Femur (tissue), 1 donor: ENCODE measurements around the gene PLEKHA1.

ENCODE experiments used
- DNase-seq: peaks from one replicate; pipeline ENCODE4 v3.0.0-alpha.2; 2017

PLEKHA1 gene

GRCh38 chr10:122462533-122463465 is 88.3 kb downstream of the PLEKHA1 start:
- peak; percentile 86 for DNase-seq

DNA sequence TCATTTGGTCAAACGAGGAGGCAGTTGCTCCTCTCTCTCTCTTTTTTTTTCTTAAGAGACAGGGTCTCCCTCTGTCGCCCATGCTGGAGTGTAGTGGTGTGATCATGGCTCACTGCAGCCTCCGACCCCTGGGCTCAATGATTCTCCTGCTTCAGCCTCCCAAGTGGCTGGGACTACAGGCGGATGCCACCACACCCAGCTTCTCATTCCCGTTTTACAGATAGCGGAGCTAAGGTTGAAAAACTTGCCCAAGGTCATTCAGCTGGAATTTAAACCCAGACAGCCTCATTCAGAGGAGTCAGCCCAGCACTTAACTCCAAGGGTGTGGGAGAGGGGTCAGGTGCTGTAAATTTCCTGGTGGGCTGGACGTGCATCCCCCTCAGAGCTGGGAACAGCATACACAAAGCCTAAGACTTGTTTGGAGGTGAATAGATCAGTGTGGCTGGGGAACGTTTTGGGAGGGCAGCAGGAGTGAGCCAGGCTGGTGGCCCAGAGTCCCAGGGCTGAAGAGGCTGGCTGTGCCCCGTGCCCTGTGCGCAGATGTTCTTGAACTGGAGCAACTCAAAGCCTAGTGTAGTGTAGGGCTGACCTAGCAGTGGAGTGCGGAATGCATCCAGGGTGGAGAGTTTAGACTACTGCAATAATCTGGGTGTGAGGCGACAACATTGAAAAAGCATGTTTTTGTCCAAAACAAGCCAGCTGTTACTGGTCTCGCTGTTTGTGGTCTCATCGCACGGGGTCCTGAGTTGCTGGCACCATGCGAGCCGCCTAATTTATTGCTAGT is 89.2 kb downstream of the PLEKHA1 start:
- DNase-seq = no peak

DNA sequence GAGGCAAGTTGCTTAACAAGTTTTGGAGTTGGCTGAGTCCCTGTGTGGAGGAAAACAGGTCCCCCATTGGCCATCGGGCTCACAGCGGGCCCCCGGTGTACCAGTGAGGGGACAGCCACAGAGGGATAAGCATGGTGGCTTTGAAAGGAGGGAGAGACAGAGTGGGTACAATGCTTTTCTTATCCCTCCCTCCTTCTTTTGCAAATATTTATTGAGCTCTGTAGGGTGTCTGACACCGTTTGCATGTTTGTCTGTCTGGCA is 89.7 kb downstream of the PLEKHA1 start:
- no peak for DNase-seq

- DNase-seq = no peak
These were observed 90.1 kb downstream of the PLEKHA1 start for GRCh38 chr10:122464586-122464985.

GRCh38 chr10:122465401-122466040 is 91.0 kb downstream of the PLEKHA1 start:
- peak; percentile 63 for DNase-seq

- DNase-seq = peak; percentile 51
These were observed 92.5 kb downstream of the PLEKHA1 start for GRCh38 chr10:122466951-122467381.

GRCh38 chr10:122467701-122468100 is 93.2 kb downstream of the PLEKHA1 start:
- no peak for DNase-seq

DNA sequence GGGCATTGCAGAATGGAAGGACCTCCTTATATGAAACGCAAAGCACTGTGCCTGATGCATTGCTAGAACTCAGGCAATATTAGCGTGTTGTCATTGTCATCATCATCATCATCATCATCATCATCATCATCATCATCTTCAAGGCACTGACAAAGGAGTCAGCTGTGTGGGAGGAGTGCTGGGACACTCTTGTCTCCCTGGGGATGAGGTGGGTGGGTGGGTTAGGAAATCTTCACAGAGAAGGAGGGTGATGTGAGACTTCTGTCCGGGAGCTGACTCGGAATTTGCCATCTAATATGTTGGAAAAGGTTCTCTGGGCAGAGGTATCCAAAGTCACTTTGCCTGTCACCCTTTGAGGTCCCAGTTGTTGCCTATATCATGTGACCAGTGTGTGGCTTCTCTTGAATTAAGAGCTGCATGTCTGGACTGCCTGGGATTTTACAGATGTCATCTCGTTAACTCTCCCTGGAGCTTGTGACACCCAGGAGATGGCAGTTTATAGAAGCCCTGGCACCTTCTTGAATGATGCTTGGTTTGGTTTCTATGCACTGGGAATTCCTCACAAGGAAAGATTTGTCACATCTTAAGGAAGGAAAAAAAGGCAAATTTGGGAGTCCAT is 93.9 kb downstream of the PLEKHA1 start:
- DNase-seq = no peak

GRCh38 chr10:122468926-122469781 is 94.6 kb downstream of the PLEKHA1 start:
- no peak for DNase-seq

DNA sequence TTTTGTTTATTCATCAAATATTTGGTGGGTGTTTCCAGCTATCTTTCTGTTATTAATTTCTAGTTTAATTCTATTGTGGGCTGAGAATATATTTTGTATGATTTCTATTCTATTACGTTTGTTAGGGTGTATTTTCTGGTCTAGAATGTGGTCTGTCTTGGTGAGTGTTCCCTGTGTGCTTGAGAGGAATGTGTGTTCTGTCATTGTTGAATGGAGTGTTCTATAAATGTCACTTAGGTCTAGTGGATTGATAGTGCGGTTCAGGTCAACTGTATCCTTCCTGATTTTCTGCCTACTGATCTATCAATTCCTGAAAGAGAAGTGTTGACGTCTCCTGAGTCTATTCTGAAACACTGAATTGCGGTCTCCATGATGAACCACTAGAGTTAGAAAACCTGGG is 95.3 kb downstream of the PLEKHA1 start:
- no peak for DNase-seq

DNA sequence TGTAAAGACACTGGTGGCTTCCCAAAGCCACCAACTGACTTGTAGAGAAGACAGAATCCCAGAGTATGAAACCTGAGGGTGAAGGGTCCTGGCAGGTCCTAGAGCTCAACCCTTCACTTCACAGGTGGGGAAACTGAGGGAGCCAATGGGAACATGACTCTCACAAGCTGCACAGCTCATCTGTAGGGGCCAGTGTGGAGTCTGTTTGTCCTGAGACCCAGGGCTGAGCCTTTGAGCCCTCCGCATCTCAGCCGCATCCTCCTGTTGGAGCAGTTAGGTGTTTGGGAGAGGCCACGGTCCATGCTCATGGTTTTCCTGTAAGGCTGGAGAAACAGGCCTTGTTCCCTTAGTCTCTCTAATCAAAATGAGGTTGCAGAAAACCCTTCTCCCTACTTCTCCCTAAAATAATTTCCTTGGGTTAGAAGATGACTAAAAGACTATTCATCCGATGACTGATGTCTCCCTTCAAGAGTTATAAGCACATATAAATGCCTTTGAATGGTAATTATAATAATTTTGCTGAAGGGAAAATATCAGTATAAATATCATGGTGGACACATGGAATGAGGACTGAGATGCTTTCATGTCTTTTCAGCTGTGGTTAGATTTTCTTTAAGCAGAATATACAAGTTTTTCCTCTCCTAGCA is 97.1 kb downstream of the PLEKHA1 start:
- DNase-seq = peak; percentile 4

GRCh38 chr10:122473116-122473515 is 98.6 kb downstream of the PLEKHA1 start:
- peak; percentile 13 for DNase-seq

- peak; percentile 49 for DNase-seq
These were observed 99.8 kb downstream of the PLEKHA1 start for GRCh38 chr10:122474131-122474818.

DNA sequence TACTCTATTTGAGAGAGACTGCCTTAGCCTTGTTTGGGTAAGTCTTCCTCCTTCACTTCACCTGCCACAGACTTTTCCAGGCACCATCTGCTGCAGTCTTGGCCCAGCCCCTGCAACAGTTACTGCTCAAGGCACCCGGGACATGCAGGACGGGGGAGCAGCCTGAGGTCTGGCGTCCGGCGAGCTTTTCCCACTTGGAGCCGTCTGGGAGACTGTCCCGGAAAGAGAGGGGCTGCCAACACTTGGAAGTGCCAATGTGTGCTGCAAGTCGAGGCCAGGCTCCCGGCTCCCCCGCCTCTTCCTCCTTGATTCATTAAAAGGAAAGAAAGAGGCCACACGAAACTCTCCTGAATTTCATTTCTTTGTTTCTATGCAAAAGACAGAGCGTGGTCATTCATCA is 100.6 kb downstream of the PLEKHA1 start:
- peak; percentile 87 for DNase-seq

DNA sequence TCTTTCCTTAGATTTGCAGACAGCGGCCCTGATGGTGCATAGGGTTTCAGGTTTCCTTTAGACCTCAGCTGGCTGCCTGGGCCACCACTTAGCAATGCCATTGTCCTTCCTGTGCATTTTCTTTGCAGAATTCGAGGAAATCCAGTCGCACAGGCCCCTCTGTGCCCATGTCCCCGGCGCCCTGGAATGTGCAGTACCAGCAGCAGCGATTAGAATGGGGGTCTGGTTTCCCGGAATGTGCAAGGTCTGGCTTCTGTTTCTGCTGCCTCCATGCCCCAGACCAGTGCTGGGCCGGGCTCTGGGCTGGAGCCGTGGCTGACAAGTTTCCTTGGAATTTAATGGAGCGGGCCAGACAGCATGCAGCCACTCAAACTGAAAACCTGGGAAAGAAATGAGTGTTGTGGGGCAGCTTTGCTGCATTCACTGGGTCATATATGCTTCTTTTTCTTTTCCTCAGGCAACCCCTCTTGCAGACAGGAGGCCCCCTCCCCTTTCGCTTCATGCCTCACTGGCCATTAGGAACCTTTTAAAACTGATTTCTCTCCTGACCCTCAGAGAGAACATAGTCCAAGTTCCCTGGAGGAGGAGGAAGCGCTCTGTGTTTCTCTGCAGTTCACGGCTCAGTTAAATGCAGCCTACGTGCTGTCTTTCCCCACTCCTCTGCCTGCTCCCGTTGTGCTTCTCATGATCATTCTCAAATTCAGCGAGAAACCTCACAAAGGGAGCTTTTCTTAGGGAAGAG is 101.3 kb downstream of the PLEKHA1 start:
- peak; percentile 40 for DNase-seq

- peak; percentile 15 for DNase-seq
These were observed 101.8 kb downstream of the PLEKHA1 start for GRCh38 chr10:122476333-122476695.

GRCh38 chr10:122477436-122477835 is 102.9 kb downstream of the PLEKHA1 start:
- DNase-seq = peak; percentile 13

- DNase-seq = no peak
These were observed 104.5 kb downstream of the PLEKHA1 start for GRCh38 chr10:122478971-122479370.

DNA sequence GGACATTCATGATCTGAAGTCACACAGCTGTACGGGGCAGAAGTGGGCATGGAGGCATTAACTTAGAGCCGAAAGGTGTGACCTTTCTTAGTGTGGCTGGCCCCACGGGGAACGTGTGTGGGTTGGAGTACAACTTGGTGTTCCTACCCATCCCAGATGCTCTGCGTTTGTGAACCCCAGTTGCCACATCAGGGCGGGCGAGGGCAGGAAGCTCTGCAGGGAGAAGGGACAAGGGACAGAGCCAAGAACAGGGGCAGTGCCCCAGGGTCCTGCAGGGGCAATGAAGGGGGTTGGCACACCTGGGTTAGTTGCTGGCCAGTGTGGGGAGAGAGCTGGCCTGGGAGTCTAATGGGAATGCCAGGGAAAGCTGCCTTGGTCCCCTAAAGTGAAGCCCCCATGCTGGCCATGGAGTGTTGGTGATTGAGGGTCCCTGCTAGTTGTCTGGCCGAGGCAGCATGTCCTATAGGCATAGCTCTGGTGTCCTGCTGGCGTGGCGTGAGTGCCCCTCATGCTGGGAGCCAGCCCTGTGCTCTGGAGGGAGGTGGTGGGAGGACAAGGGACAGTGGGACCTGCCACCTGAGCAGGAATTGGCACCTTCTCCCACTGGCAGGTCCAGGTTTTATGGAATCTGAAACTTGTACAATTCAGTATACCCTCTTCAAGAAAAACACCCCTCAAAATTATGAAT is 105.8 kb downstream of the PLEKHA1 start:
- no peak for DNase-seq
